ENCODE data around the gene NEUROD2.

Gene NEUROD2

GRCh38 chr17:39569126-39569525 lies 38.6 kb downstream of the NEUROD2 start:
- DNase-seq (ENCODE audit: low read depth): no peak
- H3K4me3 ChIP-seq (ENCODE audit: control insufficient read depth, low read depth, low read length): no peak overlapping the region
- TF ChIP-seq CTCF (conservative IDR thresholded peaks at IDR 0.05; ENCODE audit: control insufficient read depth, insufficient read depth, low read depth, low read length): no peak

GRCh38 chr17:39568702-39569101 lies 39.0 kb downstream of the NEUROD2 start:
- H3K4me3 ChIP-seq (ENCODE audit: control insufficient read depth, low read depth, low read length): no peak overlapping the region

GRCh38 chr17:39566094-39566850 lies 41.4 kb downstream of the NEUROD2 start:
- H3K4me3 ChIP-seq (ENCODE audit: control insufficient read depth, low read depth, low read length): no peak overlapping the region
- no peak for DNase-seq (ENCODE audit: low read depth)
- TF ChIP-seq CTCF (conservative IDR thresholded peaks at IDR 0.05; ENCODE audit: control insufficient read depth, insufficient read depth, low read depth, low read length): no peak

More at GRCh38 chr17:39568702-39569101, 39.0 kb downstream of the NEUROD2 start:
- TF ChIP-seq CTCF (conservative IDR thresholded peaks at IDR 0.05; ENCODE audit: control insufficient read depth, insufficient read depth, low read depth, low read length): no peak
- no peak for DNase-seq (ENCODE audit: low read depth)

GRCh38 chr17:39564211-39564848 lies 43.4 kb downstream of the NEUROD2 start:
- TF ChIP-seq CTCF (conservative IDR thresholded peaks at IDR 0.05; ENCODE audit: control insufficient read depth, insufficient read depth, low read depth, low read length): no peak
- DNase-seq (ENCODE audit: low read depth): no peak
- H3K4me3 ChIP-seq (ENCODE audit: control insufficient read depth, low read depth, low read length): no peak overlapping the region

GRCh38 chr17:39563476-39563875 lies 44.2 kb downstream of the NEUROD2 start:
- no peak for TF ChIP-seq CTCF (conservative IDR thresholded peaks at IDR 0.05; ENCODE audit: control insufficient read depth, insufficient read depth, low read depth, low read length)
- no peak overlapping the region for H3K4me3 ChIP-seq (ENCODE audit: control insufficient read depth, low read depth, low read length)
- DNase-seq (ENCODE audit: low read depth): no peak

- no peak for TF ChIP-seq CTCF (conservative IDR thresholded peaks at IDR 0.05; ENCODE audit: control insufficient read depth, insufficient read depth, low read depth, low read length)
- no peak for DNase-seq (ENCODE audit: low read depth)
- no peak overlapping the region for H3K4me3 ChIP-seq (ENCODE audit: control insufficient read depth, low read depth, low read length)
These were observed 44.7 kb downstream of the NEUROD2 start for GRCh38 chr17:39562976-39563375.
